DMS 273 (cell line): ENCODE data around the gene PIGU.
"Not testable (repeated sequence)": the region's sequence is repeated elsewhere in the genome, so short reads cannot be mapped to it uniquely, and the experiment has no call there.

ENCODE experiments used
- DNase-seq: peaks from one replicate; lab custom pipeline; 2025; ENCODE audit not compliant: unreplicated experiment; lab: John Stamatoyannopoulos, UW

Gene PIGU

GRCh38 chr20:34706912-34707784 lies 30.3 kb upstream of the PIGU start:
- no peak for DNase-seq

- no peak for DNase-seq
Observed at GRCh38 chr20:34706302-34706875, 29.5 kb upstream of the PIGU start.

GRCh38 chr20:34705397-34706301 lies 28.8 kb upstream of the PIGU start:
- peak; percentile 76 for DNase-seq

- no peak for DNase-seq
Observed at GRCh38 chr20:34705008-34705396, 28.1 kb upstream of the PIGU start.

- peak; percentile 97 for DNase-seq
Observed at GRCh38 chr20:34704177-34705007, 27.5 kb upstream of the PIGU start, which contains the start of gene TP53INP2. Gene TP53INP2, plus strand, starts transcription at chr20:34704344. Its CDS starts 4,396 bp downstream, at chr20:34708740.

GRCh38 chr20:34703424-34704176 lies 26.7 kb upstream of the PIGU start:
- peak; percentile 60 for DNase-seq

GRCh38 chr20:34703061-34703423 lies 26.1 kb upstream of the PIGU start:
- DNase-seq: no peak

- no peak for DNase-seq
Observed at GRCh38 chr20:34701405-34702085, 24.7 kb upstream of the PIGU start.

GRCh38 chr20:34693414-34693813 lies 16.5 kb upstream of the PIGU start:
- peak; percentile 24 for DNase-seq

GRCh38 chr20:34691838-34692237 lies 14.9 kb upstream of the PIGU start:
- no peak for DNase-seq

GRCh38 chr20:34689486-34689885 lies 12.6 kb upstream of the PIGU start:
- DNase-seq: no peak

- DNase-seq: no peak
Observed at GRCh38 chr20:34683667-34684066, 6.8 kb upstream of the PIGU start.

- DNase-seq: no peak
Observed at GRCh38 chr20:34680586-34681175, 3.8 kb upstream of the PIGU start.

GRCh38 chr20:34675993-34676641 lies 775 bp downstream of the PIGU start:
- no peak for DNase-seq

- peak; percentile 39 for DNase-seq
Observed at GRCh38 chr20:34675561-34675960, 1.3 kb downstream of the PIGU start.

GRCh38 chr20:34673412-34673811 lies 3.5 kb downstream of the PIGU start:
- DNase-seq: no peak

- DNase-seq: no peak
Observed at GRCh38 chr20:34669094-34669493, 7.8 kb downstream of the PIGU start.

GRCh38 chr20:34664751-34665150 lies 12.1 kb downstream of the PIGU start:
- not testable (repeated sequence) for DNase-seq
